HG03457 (cell line): Measurements from ENCODE around the gene THOC5.
"Not testable (repeated sequence)": the region's sequence is repeated elsewhere in the genome, so short reads cannot be mapped to it uniquely, and the experiment has no call there.

Source experiments
- ATAC-seq: cut with Tn5 transposase; IDR thresholded peaks from one replicate; pipeline ENCODE4 v1.9.1; 2021; ENCODE audit warnings: moderate number of reproducible peaks; ENCODE audit not compliant: unreplicated experiment

The THOC5 gene

DNA sequence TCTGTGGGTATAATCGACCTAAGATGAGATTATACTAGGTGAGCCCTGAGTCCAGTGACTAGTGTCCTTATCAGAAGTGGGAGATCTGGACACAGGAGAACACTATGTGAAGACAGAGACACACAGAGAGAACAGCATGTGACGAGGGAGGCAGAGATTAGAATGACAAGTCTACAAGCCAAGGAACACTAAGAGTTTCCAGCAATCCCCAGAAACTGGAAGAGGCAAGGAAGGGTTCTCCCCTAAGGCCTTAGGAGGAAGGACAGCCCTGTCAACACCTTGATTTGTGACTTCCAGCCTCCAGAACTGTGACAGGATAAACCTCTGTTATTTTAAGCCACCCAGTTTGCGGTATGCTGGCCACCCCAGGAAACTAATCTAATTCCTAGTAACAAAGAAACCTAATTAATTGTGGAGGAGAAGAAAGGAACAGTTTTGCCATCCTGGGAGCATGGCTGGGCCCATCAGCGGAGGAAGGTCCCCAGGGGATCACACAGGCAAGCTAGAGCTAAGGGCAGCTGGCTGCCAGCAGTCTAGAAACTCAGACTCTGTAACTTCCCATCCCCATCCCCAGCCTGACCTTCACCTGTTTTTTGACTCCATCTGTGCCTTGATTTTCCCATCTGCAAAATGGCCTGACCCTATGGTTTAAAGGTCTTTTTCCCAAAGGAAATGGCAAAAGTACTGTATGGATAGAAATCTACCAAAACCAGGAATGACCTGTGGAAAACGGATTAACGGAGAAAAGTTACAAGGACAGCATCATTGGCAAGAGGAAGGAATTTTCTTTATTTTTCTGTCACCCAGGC lies 10.3 kb upstream of the THOC5 start:
- ATAC-seq, result no peak

DNA sequence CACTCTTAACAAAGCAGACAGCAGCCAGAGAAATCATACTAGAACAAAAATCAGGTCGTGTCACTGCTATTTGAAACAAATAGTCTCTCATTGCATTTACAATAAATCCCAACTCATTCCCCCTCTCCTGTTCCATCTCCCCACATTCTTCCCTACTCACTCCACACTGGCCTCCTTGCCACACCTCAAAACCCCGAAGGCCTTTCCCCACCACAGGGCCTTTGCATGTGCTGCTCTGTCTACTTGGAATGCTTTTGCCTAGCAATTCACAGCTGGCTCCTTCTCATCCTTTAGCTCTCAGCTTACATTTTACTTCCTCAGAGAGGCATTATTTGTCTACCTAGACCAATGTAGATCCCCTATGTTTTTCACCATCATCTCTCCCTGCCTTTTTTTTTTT lies 6.3 kb upstream of the THOC5 start:
- no peak for ATAC-seq

GRCh38 chr22:29559030-29559429 lies 5.5 kb upstream of the THOC5 start:
- ATAC-seq, result no peak

DNA sequence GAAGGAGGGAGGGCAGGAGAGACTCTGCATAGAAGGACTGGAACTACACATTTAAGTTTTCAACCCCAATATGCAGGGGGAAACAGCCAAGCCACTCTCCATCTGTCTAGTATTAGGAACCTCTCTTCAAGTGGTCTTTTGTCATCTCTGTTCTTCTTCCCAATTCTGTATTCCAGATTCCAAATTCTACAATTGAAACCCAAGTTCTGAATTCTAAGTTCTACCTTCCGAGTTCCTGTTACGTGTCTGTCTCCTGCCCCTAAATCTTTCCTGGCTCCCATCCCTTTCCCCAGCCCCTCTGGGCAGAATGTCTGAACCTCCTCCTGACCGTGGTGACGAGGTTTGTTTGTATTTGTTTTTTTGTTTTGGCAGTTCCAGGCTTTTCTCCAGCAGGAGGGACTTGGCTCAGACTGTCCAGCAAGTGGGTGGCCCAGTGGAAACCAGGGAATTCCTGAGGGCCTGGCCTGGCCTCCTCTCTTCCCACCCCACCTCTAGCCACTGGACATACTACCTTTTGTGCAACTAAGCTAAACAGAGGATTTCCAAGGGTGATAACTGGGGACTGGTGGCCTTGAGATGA lies 1.6 kb upstream of the THOC5 start:
- ATAC-seq, result no peak

GRCh38 chr22:29552357-29552756 lies 1.2 kb downstream of the THOC5 start:
- not testable (repeated sequence) for ATAC-seq

DNA sequence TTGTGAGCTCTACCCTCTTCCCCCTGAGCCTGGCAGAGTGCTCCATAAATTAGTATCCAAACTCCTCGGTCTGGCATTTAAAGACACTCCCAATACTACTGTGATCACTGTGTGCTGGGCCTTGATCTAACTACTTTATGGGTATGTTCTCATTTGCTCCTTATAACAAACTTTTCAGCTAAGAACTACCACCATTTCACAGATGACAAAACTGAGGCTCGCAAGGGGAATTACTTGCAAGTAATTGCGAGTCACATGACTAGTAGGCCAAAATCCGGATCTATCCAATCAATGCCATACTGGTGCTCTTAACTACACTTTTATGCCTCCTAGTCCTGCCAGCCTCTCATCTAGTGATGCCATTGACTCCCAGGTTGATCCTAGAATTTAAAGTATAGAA lies 3.6 kb downstream of the THOC5 start:
- no peak for ATAC-seq

GRCh38 chr22:29545045-29545444 lies 8.5 kb downstream of the THOC5 start:
- not testable (repeated sequence) for ATAC-seq

GRCh38 chr22:29541845-29542244 lies 11.7 kb downstream of the THOC5 start:
- no peak for ATAC-seq

- no peak for ATAC-seq
Observed at GRCh38 chr22:29539105-29539504, 14.5 kb downstream of the THOC5 start.

DNA sequence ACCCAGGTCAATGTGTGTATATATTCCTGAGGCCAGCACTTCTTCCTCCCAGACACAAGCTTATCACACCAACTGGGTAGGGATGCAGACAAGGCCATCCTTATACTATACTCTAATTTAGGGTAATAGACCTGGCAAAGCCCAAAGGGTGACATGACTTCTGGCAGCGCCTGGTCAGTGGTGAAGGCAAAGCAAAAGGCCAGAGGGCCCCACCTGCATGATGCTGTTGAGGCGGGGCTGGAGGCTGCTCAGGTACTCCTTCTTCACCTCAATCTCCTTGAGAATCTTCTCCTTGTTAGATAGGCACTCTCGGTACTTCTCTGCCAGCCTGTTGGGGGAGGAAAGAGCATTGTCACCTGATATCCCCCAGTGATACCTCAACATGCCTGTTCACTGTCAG lies 17.1 kb downstream of the THOC5 start:
- ATAC-seq, result no peak

DNA sequence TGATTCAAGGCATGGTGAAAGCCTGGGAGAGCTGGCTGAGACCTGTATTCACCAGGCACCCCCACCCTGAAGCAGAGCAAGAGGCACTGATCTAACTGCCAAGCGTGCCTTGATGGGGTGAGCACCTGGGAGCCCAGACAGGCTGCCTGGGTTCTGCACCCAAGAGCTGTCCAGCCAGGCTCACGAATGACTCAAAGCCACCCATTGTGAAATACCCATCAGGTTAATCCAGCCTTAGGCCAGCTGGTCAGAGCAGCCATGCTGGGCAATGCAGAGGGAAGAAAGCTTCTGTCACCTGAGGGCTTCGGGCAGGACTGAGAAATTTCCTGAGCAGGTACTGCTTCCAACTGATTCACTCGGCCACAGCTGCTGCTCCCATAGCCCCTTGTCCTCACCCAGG lies 22.1 kb downstream of the THOC5 start:
- ATAC-seq, result no peak

GRCh38 chr22:29530716-29531115 lies 22.8 kb downstream of the THOC5 start:
- no peak for ATAC-seq

DNA sequence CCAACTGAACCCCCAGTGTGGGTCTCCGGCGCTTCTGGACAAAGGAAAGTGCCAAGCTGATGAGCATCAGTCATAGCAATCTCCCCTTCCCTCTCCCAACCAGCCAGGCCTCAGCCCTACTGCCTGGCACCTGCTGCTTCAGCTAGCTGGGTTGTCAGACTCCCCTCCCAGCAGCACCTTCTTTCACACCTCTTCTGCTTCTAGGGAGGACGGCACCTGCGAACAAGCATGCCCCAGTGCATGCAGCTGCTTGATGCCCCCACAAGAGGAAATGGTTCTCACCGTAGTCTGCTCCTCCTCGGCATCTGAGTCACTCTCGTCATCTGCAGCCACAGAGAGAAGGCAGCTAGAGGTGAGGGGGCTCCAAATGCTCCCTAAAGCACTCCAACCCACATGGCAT lies 25.4 kb downstream of the THOC5 start:
- ATAC-seq, result no peak

DNA sequence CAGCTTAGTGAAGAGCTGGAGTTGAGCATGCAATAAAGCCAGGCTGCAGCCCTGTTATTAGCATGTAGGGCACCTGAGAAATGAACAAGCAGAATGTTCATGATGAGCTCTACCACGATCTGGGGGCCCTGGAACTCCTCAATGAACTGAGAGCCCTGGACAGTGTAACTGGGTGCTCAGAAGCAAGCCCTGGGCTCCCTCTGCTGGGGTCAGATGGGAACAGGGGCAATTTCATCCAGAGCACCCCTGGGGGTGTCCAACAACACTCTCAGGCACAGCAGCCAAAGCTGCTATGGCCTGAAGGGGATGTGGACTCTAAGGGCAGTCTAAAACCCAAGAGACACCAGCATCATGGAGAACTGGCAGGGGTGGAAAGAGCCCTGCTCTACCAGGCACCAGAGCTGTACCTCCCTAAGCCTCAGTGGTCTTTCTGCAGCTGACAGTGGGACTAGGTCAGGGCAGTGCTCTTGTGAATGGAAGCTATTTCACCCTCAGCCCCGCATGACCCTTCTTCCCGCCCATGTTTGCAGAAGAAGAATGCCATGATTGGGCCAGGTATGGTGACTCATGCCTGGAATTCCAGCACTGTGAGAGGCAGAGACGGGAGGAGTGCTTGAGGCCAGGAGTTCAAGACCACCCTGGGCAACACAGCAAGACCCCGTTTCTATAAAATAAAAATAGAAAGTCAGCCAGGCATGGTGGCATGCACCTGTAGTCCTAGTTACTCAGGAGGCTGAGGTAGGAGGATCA lies 28.9 kb downstream of the THOC5 start:
- ATAC-seq, result no peak

DNA sequence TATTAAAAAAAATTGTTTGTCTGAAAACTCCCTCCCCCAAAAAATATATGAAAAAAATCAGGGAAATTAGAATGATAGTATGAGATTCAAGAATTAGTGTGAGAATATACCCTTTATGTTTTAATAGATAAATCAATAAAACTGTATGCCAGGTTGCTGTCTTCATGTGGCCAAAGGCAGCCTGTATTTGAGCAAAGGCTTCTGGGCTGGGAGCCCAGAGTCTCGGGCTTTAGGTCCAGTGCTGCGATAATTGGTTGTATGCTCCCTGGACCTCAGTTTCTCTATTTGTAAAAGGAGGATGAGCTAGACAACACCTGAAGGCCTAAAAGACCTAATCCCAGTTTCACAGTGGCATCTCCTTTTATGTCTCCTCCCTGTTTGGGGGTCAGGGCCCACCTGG lies 29.8 kb downstream of the THOC5 start:
- no peak for ATAC-seq

DNA sequence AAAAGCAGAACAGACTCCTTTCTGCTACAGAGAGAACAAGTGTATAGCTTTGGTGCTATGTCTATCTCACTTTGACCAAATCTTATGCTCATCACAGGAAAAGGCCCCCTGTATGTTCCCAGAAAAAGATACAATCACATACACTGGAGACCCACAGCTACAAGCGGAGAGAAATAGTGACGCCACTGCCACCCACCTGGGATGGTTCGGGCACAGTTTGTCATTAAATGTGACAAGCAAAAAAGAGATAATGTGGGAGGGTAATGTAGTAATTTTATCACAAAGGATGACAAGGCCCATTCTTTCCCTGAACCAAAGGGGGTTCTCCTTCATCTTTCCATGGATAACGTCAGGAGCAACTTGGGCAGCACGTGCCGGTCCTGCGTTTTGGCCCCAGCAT lies 32.0 kb downstream of the THOC5 start:
- ATAC-seq, result no peak

DNA sequence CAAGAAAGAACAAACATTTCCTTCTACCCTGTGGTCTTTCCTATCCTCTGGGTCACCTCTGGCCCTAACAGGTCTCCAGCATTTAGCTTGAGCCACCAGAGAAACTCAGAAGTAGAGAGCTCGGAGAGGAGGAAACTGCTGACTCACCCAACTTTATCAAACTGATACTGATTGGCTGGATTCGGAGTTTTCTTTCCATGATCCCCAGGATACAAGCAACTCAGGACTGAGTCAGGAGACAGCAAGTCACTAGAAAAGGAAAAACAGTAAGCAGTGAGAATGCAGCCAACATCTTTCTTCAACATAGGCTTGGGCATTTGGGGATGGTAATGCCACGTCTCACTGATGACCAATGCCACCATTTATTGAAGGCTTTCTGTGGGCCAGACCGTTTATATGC lies 32.7 kb downstream of the THOC5 start:
- ATAC-seq, result no peak

- ATAC-seq, result no peak
Observed at GRCh38 chr22:29519996-29520395, 33.6 kb downstream of the THOC5 start.

DNA sequence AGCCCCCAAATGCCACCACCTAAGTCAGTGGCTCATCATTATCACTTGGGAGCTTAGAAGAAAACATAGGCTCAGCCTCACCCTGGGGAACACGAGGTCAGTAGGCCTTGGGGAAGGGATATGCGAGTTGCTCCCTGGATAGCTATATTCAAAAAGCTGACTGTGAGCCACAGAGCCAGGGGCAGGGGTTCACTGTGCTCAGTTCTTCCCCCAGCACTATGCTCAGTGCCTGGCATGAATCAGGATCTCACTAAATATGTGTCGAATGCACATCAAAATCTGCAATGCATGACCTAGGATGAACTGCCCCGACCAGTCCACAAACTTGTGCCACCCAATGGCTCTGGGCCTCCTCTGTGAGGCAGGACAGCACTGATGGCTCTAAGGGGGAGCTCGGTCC lies 35.1 kb downstream of the THOC5 start:
- no peak for ATAC-seq

DNA sequence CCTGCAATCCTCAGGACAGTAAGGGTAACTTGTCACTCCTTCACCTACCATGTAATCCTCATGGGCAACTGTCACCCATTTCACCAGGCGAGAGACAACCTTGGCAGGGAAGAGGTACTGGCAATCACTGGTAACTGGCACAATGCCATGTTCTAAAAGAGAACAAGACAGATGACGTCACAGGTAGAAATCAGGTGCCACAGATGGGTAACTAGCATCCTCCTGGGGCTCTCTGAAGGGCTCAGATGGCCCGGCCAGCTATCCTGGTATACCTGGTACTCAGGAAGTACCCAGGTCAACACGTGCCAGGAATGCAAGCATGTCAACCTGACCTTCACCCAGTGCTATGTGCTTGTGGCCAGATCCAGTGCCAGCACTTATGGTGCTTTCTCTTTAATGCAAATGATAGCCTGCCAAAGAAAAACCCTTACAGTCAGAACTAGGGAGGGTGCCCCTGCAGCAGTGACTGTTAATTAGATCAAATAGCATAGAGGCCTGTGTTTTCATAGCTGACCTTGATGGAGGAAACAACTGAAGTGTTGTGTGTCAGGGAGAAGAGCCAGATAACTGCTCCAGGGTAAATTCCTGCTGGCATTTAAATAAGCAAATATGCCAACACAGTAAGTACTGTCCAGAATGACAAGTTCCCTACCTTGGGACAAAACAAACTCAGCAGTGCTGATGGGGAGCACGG lies 36.2 kb downstream of the THOC5 start:
- ATAC-seq, result no peak

- ATAC-seq, result no peak
Observed at GRCh38 chr22:29512031-29512430, 41.5 kb downstream of the THOC5 start.
